Colonic mucosa (tissue), 4 donors: ENCODE measurements around the gene LYG1. TPM values are rescaled to one million over a fixed set of nuclear protein-coding genes. Genes with fewer than 3 reads are reported as not detected.

Experiments
- DNase-seq: peaks from one replicate; pipeline ENCODE4 v3.0.0-alpha.2; 2020
- H3K27ac ChIP-seq: fragments of 200-600 bp; one replicate; pipeline ENCODE4 v1.8.0; 2021
- H3K27me3 ChIP-seq: fragments of 200-600 bp; one replicate; pipeline ENCODE4 v1.8.0; 2021
- H3K36me3 ChIP-seq: fragments of 200-600 bp; one replicate; pipeline ENCODE4 v1.8.0; 2021
- H3K4me1 ChIP-seq: fragments of 200-600 bp; one replicate; pipeline ENCODE4 v1.8.0; 2021; ENCODE audit warnings: mild to moderate bottlenecking
- H3K4me3 ChIP-seq: fragments of 200-600 bp; one replicate; pipeline ENCODE4 v1.8.0; 2021
- H3K9ac ChIP-seq, 2 donors: one replicate each; pipeline ENCODE4 v1.7.0; 2013; ENCODE audit warnings: control low read depth in 2 of 2, low read depth in 2 of 2, low read length in 2 of 2
- H3K9me3 ChIP-seq: fragments of 200-600 bp; one replicate; pipeline ENCODE4 v1.8.0; 2021
- CTCF ChIP-seq: fragments of 200-600 bp; IDR thresholded peaks from one replicate; pipeline ENCODE4 v1.8.0; 2022; ENCODE audit warnings: antibody characterized with exemption, mild to moderate bottlenecking
- intact Hi-C: fragments of 100-400 bp; cut with DNase I; formaldehyde crosslinking; loops from one replicate; pipeline ENCODE4 v1.14.1; 2022
- total RNA-seq, 2 donors: library from RNA; stranded (reverse); fragmentation: NEBNext Ultra II Directional in 1 of 2; extraction: Animal tissue kit (Norgen Biotek cat#: 25700) in 1 of 2; gene quantifications; one replicate each; pipeline ENCODE4 v1.2.1, GENCODE V29; 2021
- donor health status: healthy.
- donor health status: DM: no; HTN: no; CAD: no.
- donor health status: DM: no; HTN: no; CAD: no.

Gene LYG1
- total RNA-seq, 2 donors from 2014 or later, result 0.96 to 1.1 TPM

- H3K4me1 ChIP-seq, result no peaks in the 10 kb centered on the region
- TF ChIP-seq CTCF, result no peak
- H3K27me3 ChIP-seq, result no peaks in the 10 kb centered on the region
Measured at GRCh38 chr2:99242151-99242550, 58.8 kb downstream of the LYG1 start.

GRCh38 chr2:99240431-99240830 is 60.6 kb downstream of the LYG1 start:
- TF ChIP-seq CTCF, result no peak
- Histone ChIP-seq H3K9me3 (no peaks in the 10 kb centered on the region), H3K4me1 (no peaks in the 10 kb centered on the region), H3K27ac (no peak overlapping the region), H3K4me3 (no peak overlapping the region), H3K27me3 (no peaks in the 10 kb centered on the region), H3K9ac (no peak overlapping the region), H3K36me3 (no peaks in the 10 kb centered on the region)
- intact Hi-C loops, result no loop called here
- DNase-seq, result no peak

More at GRCh38 chr2:99242151-99242550, 58.8 kb downstream of the LYG1 start:
- no peak overlapping the region for H3K9ac ChIP-seq
- no peak for DNase-seq
- H3K4me3 ChIP-seq, result no peak overlapping the region
- H3K27ac ChIP-seq, result no peak overlapping the region
- H3K9me3 ChIP-seq, result no peaks in the 10 kb centered on the region
- no peaks in the 10 kb centered on the region for H3K36me3 ChIP-seq
- intact Hi-C loops, result no loop called here

- TF ChIP-seq CTCF, result no peak
- no peak overlapping the region for H3K9ac ChIP-seq
- no peaks in the 10 kb centered on the region for H3K27me3 ChIP-seq
- H3K4me1 ChIP-seq, result no peaks in the 10 kb centered on the region
- H3K4me3 ChIP-seq, result no peak overlapping the region
- no peaks in the 10 kb centered on the region for H3K36me3 ChIP-seq
- no peak overlapping the region for H3K27ac ChIP-seq
- intact Hi-C loops, result no loop called here
- DNase-seq, result no peak
- no peaks in the 10 kb centered on the region for H3K9me3 ChIP-seq
Measured at GRCh38 chr2:99238599-99238998, 62.4 kb downstream of the LYG1 start.

Other genes starting within 250 kb of the LYG1 start
- gene C2orf15, start 159.5 kb downstream of the LYG1 start, total RNA-seq, result 1 to 10 TPM; 3.1 to 3.6 TPM
- gene TSGA10, start 146.3 kb downstream of the LYG1 start, total RNA-seq, result 1 to 10 TPM; 6.1 to 6.6 TPM
- 1 to 10 TPM; 6.2 to 6.3 TPM for gene LIPT1, start 146.2 kb downstream of the LYG1 start, total RNA-seq
- gene MITD1, start 120.1 kb downstream of the LYG1 start, total RNA-seq, result 10 to 100 TPM; 24.6 to 25.3 TPM
- gene MRPL30, start 120.0 kb downstream of the LYG1 start, total RNA-seq, result 10 to 100 TPM; 25.9 to 26.9 TPM
- not detected for gene LYG2, start 45.5 kb downstream of the LYG1 start, total RNA-seq
- 10 to 100 TPM; 25.9 to 26.2 TPM for gene TXNDC9, start 35.1 kb upstream of the LYG1 start, total RNA-seq
- gene EIF5B, start 36.2 kb upstream of the LYG1 start, total RNA-seq, result 10 to 100 TPM; 27.1 to 40.5 TPM
- 10 to 100 TPM; 29.7 to 37.4 TPM for gene REV1, start 188.8 kb upstream of the LYG1 start, total RNA-seq